Measurements from ENCODE around the gene CTNND2. TPM values are rescaled to one million over a fixed set of nuclear protein-coding genes. Genes with fewer than 3 reads are reported as not detected.
"Not testable (repeated sequence)": the region's sequence is repeated elsewhere in the genome, so short reads cannot be mapped to it uniquely, and the experiment has no call there.

CTNND2 gene
- total RNA-seq, 1 experiment from 2014 or later, result not detected

- Histone ChIP-seq H3K36me3 (no peaks in the 10 kb centered on the region), H3K4me3 (no peak overlapping the region), H3K9me3 (replicated peaks) (no peaks in the 10 kb centered on the region), H3K27ac (no peak overlapping the region), H3K27me3 (replicated peaks) (peaks cover 8% of the 10 kb centered on the region; the same call in 1 of the 2 replicates), H3K4me1 (replicated peaks) (no peaks in the 10 kb centered on the region)
- no peak for DNase-seq (ENCODE audit: low read depth in 1 of 2, low spot score in 2 of 2)
These were observed 455.0 kb downstream of the CTNND2 start for GRCh38 chr5:11449217-11449616.

DNA sequence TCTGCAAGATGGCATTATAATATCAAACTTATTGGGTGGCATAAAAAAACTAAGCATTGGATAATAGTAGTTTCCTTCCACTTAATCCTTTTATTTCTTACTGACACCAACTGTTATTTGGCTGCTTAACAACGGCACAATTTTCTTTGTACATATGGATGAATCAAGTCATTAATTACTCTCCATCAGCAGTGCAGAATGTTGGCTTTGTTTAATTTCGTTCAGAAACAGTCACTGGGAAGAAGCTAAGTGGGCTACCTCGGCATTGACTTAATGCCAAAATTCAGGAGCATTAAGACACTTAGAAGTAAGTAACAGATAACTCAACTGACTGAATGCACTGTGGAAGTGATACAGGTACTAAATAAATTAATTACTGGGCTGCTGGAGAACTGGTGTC is 460.4 kb downstream of the CTNND2 start:
- Histone ChIP-seq H3K27ac (no peak overlapping the region), H3K4me3 (no peak overlapping the region), H3K4me1 (replicated peaks) (no peaks in the 10 kb centered on the region), H3K9me3 (replicated peaks) (no peaks in the 10 kb centered on the region), H3K36me3 (no peaks in the 10 kb centered on the region), H3K27me3 (replicated peaks) (no peaks in the 10 kb centered on the region)
- DNase-seq (ENCODE audit: low read depth in 1 of 2, low spot score in 2 of 2), result no peak

- Histone ChIP-seq H3K27me3 (replicated peaks) (peaks cover 26% of the 10 kb centered on the region), H3K36me3 (no peaks in the 10 kb centered on the region), H3K4me3 (no peak overlapping the region), H3K27ac (no peak overlapping the region), H3K4me1 (replicated peaks) (no peaks in the 10 kb centered on the region), H3K9me3 (replicated peaks) (no peaks in the 10 kb centered on the region)
- no peak for DNase-seq (ENCODE audit: low read depth in 1 of 2, low spot score in 2 of 2)
These were observed 472.1 kb downstream of the CTNND2 start for GRCh38 chr5:11432116-11432515.

DNA sequence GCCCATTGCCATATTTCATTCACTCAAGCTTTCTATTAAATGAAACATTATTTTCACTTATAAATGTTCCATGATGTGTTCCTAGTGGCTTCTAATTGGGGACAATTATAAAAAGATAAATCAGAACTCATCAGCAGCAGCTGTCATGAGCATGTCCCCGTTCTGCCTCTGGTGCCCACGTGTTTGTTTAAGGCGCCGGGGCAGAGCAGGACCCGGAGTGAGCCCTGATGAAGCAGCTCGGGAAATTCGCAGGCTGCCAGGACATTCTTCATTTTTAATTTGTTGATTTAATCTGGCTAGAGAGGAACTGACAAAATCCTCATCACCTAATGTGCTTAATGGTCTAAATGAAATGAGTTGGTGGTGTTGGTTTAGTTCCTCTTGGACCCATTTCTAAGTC is 475.0 kb downstream of the CTNND2 start:
- H3K27ac ChIP-seq, result no peak overlapping the region
- DNase-seq (ENCODE audit: low read depth in 1 of 2, low spot score in 2 of 2), result no peak
- no peaks in the 10 kb centered on the region for H3K4me1 ChIP-seq (replicated peaks)
- H3K9me3 ChIP-seq (replicated peaks), result no peaks in the 10 kb centered on the region
- H3K4me3 ChIP-seq, result no peak overlapping the region
- peaks cover 31% of the 10 kb centered on the region for H3K27me3 ChIP-seq (replicated peaks)
- no peaks in the 10 kb centered on the region for H3K36me3 ChIP-seq

DNA sequence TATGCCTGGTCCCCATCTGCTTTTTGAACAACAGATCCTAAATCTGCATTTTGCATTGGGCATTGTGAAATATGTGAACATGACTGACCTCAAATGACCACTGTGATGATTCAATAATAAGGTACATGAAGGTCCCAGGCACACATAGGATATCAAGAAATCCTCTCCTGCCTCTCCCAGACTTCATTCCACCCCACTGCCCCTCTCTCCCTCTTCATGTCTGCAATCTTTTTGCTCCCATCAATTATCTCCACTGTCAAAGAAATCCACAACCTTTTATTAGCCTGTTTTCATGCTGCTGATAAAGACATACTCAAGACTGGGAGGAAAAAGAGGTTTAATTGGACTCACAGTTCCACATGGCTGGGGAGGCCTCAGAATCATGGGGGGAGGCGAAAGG is 476.7 kb downstream of the CTNND2 start:
- H3K4me3 ChIP-seq, result no peak overlapping the region
- H3K27ac ChIP-seq, result no peak overlapping the region
- H3K36me3 ChIP-seq, result no peaks in the 10 kb centered on the region
- DNase-seq (ENCODE audit: low read depth in 1 of 2, low spot score in 2 of 2), result no peak
- peaks cover 36% of the 10 kb centered on the region for H3K27me3 ChIP-seq (replicated peaks)
- H3K9me3 ChIP-seq (replicated peaks), result no peaks in the 10 kb centered on the region
- no peaks in the 10 kb centered on the region for H3K4me1 ChIP-seq (replicated peaks)

- no peaks in the 10 kb centered on the region for H3K4me1 ChIP-seq (replicated peaks)
- DNase-seq (ENCODE audit: low read depth in 1 of 2, low spot score in 2 of 2), result no peak
- peaks cover 36% of the 10 kb centered on the region for H3K27me3 ChIP-seq (replicated peaks)
- no peak overlapping the region for H3K4me3 ChIP-seq
- H3K9me3 ChIP-seq (replicated peaks), result no peaks in the 10 kb centered on the region
- H3K27ac ChIP-seq, result no peak overlapping the region
- H3K36me3 ChIP-seq, result no peaks in the 10 kb centered on the region
These were observed 477.8 kb downstream of the CTNND2 start for GRCh38 chr5:11426442-11426841.

DNA sequence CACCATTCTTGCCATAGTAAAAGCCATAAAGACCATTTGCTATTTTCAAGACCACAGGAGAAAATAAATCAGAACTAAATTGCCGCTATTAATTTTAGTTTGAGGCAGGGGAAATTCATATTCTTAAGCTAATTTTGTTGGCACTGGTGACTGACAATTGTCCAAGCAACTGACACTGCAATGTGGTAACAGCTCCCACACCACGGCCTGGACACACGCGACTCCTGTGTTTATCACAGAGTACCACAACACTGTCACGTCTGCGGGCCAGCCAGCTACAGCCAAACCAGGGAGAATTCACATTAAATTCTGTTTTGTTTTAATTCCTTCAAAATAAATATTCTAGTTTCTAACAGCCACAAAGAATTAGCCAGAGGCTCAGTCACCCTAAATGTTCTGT is 481.9 kb downstream of the CTNND2 start:
- no peak overlapping the region for H3K4me3 ChIP-seq
- no peak for DNase-seq (ENCODE audit: low read depth in 1 of 2, low spot score in 2 of 2)
- no peak overlapping the region for H3K27ac ChIP-seq
- H3K4me1 ChIP-seq (replicated peaks), result no peaks in the 10 kb centered on the region
- H3K27me3 ChIP-seq (replicated peaks), result peaks cover 18% of the 10 kb centered on the region
- no peaks in the 10 kb centered on the region for H3K9me3 ChIP-seq (replicated peaks)
- H3K36me3 ChIP-seq, result no peaks in the 10 kb centered on the region

GRCh38 chr5:11420969-11421368 is 483.3 kb downstream of the CTNND2 start:
- Histone ChIP-seq H3K27me3 (replicated peaks) (peaks cover 13% of the 10 kb centered on the region), H3K9me3 (replicated peaks) (no peaks in the 10 kb centered on the region), H3K27ac (no peak overlapping the region), H3K4me1 (replicated peaks) (no peaks in the 10 kb centered on the region), H3K36me3 (no peaks in the 10 kb centered on the region), H3K4me3 (no peak overlapping the region)
- no peak for DNase-seq (ENCODE audit: low read depth in 1 of 2, low spot score in 2 of 2)

DNA sequence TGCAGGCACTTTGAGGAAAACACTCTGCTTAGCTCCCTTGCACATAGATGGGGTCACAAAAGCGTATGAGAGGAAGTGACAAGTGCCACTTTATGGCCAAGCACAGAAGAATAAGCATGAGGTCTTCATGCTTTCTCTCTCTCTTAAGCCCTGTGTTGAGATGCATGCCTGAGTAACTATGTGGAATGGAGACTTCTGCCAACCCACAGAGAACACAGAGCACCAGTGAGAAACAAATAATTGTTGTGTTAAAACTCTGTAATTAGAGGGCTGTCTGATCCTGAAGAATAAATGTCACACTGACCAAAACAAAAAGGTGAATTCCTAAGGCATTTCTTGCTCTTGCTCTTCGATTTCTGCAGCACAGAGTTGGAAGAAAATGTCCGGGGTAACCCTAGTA is 488.5 kb downstream of the CTNND2 start:
- Histone ChIP-seq H3K27me3 (replicated peaks) (0 out of 2 replicates have a peak, but pooled peaks cover 5% of the 10 kb centered on the region), H3K27ac (no peak overlapping the region), H3K4me3 (no peak overlapping the region), H3K9me3 (replicated peaks) (no peaks in the 10 kb centered on the region), H3K36me3 (no peaks in the 10 kb centered on the region), H3K4me1 (replicated peaks) (no peaks in the 10 kb centered on the region)
- DNase-seq (ENCODE audit: low read depth in 1 of 2, low spot score in 2 of 2), result no peak

- not testable (repeated sequence) for DNase-seq (ENCODE audit: low read depth in 1 of 2, low spot score in 2 of 2); H3K36me3 ChIP-seq; H3K4me1 ChIP-seq (replicated peaks); H3K27me3 ChIP-seq (replicated peaks); H3K9me3 ChIP-seq (replicated peaks); H3K27ac ChIP-seq; H3K4me3 ChIP-seq
These were observed 489.5 kb downstream of the CTNND2 start for GRCh38 chr5:11414732-11415131.

DNA sequence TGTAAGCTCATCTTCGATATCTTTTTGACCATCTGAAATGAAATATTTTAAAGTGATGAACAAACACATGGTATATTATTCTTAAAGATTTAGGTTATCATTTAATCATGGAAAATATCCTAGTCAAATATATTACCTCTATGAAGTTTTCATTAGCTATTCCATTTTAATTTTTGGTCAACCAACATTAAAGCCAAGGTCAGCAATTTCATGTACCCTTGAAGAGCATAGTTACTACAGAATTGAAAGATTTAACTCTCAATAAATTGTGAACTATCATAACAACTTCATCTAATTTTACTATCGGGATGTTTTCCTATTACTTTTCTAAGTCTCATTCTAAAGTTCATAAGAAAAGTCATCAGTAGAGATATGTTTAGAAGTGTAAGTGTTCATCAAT is 492.6 kb downstream of the CTNND2 start:
- H3K4me3 ChIP-seq, result no peak overlapping the region
- H3K9me3 ChIP-seq (replicated peaks), result no peaks in the 10 kb centered on the region
- no peaks in the 10 kb centered on the region for H3K36me3 ChIP-seq
- no peak for DNase-seq (ENCODE audit: low read depth in 1 of 2, low spot score in 2 of 2)
- H3K4me1 ChIP-seq (replicated peaks), result no peaks in the 10 kb centered on the region
- H3K27me3 ChIP-seq (replicated peaks), result peaks cover 26% of the 10 kb centered on the region
- no peak overlapping the region for H3K27ac ChIP-seq

DNA sequence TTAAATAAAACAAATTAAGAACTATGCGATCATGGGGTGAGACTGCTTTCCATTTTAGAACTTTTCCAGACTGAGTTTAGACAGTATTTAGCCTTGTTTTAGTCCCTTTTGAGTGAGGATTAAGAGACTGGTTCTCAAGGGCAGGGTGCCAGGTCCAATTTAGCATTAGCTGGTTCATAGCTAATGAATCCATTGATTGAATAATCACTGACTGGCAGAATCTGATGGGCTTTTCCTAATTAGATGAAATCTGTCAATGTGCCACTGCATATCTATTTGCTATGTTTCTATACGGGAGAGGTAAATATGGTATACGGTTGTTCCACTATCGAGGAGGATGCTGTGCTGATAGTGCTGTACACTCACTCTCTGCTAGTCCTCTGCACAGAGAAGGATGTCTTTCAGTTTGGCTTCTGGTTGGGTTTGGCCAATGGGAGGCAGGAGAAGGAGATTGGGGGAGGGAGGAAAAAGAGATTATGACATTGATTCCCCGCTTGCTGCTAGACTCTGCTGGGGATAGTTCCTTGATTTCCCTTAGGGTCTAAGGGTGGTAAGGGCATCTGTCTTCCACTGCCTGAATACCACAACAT is 496.6 kb downstream of the CTNND2 start:
- no peak for DNase-seq (ENCODE audit: low read depth in 1 of 2, low spot score in 2 of 2)
- no peak overlapping the region for H3K27ac ChIP-seq
- H3K27me3 ChIP-seq (replicated peaks), result peaks cover 28% of the 10 kb centered on the region
- no peaks in the 10 kb centered on the region for H3K36me3 ChIP-seq
- H3K4me3 ChIP-seq, result no peak overlapping the region
- no peaks in the 10 kb centered on the region for H3K4me1 ChIP-seq (replicated peaks)
- no peaks in the 10 kb centered on the region for H3K9me3 ChIP-seq (replicated peaks)

DNA sequence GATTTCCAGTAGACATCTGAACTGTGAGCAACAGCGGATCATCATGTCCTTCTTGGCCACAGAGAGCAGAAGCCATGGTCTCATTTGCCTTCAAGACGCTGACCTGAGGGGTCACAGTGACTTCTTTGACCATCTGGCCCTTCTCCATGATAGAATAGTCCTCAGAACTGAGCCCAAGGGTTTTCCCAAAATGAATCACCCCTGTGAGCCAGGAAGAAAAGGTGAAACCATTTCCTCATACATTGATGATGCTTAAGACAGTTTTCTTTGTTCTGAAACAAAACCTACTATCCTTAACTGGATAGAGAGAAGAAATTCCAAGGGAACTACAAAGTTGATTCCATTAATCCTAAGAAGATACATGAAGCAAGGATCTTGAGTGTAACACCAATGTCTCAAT is 503.9 kb downstream of the CTNND2 start:
- Histone ChIP-seq H3K4me3 (no peak overlapping the region), H3K27me3 (replicated peaks) (peaks cover 18% of the 10 kb centered on the region), H3K27ac (no peak overlapping the region), H3K36me3 (no peaks in the 10 kb centered on the region), H3K4me1 (replicated peaks) (no peaks in the 10 kb centered on the region), H3K9me3 (replicated peaks) (no peaks in the 10 kb centered on the region)
- DNase-seq (ENCODE audit: low read depth in 1 of 2, low spot score in 2 of 2), result no peak

GRCh38 chr5:11398728-11399127 is 505.5 kb downstream of the CTNND2 start:
- no peaks in the 10 kb centered on the region for H3K9me3 ChIP-seq (replicated peaks)
- peaks cover 18% of the 10 kb centered on the region for H3K27me3 ChIP-seq (replicated peaks)
- H3K27ac ChIP-seq, result no peak overlapping the region
- H3K36me3 ChIP-seq, result no peaks in the 10 kb centered on the region
- DNase-seq (ENCODE audit: low read depth in 1 of 2, low spot score in 2 of 2), result no peak
- H3K4me1 ChIP-seq (replicated peaks), result no peaks in the 10 kb centered on the region
- no peak overlapping the region for H3K4me3 ChIP-seq

GRCh38 chr5:11397549-11397948 is 506.7 kb downstream of the CTNND2 start:
- no peaks in the 10 kb centered on the region for H3K36me3 ChIP-seq
- no peak for DNase-seq (ENCODE audit: low read depth in 1 of 2, low spot score in 2 of 2)
- no peaks in the 10 kb centered on the region for H3K4me1 ChIP-seq (replicated peaks)
- no peak overlapping the region for H3K4me3 ChIP-seq
- H3K27me3 ChIP-seq (replicated peaks), result peaks cover 15% of the 10 kb centered on the region
- no peaks in the 10 kb centered on the region for H3K9me3 ChIP-seq (replicated peaks)
- H3K27ac ChIP-seq, result no peak overlapping the region

Data from SJSA1 (cell line).